H9 (cell line): ENCODE measurements around the gene TATDN2. TPM values are rescaled to one million over a fixed set of nuclear protein-coding genes. Genes with fewer than 3 reads are reported as not detected.

Experiments used
- DNase-seq: peaks from one replicate; pipeline ENCODE4 v3.0.0-alpha.2; 2017
- H2AFZ ChIP-seq: one replicate; pipeline ENCODE4 v1.6.1; 2013; ENCODE audit warnings: mild to moderate bottlenecking, low read length, control low read depth, moderate library complexity
- H2AK5ac ChIP-seq: 2 replicates; pipeline ENCODE4 v1.6.1; 2013; ENCODE audit warnings: low read length, control low read depth, mixed read lengths; ENCODE audit not compliant: insufficient read length
- H2BK120ac ChIP-seq: one replicate; pipeline ENCODE4 v1.6.1; 2013; ENCODE audit warnings: low read depth, mild to moderate bottlenecking, low read length, control low read depth, inconsistent platforms; ENCODE audit not compliant: poor library complexity, severe bottlenecking
- H2BK12ac ChIP-seq: 2 replicates; pipeline ENCODE4 v1.6.1; 2013; ENCODE audit warnings: low read length, control low read depth, mixed read lengths, low read depth; ENCODE audit not compliant: insufficient read length
- H2BK15ac ChIP-seq: 2 replicates; pipeline ENCODE4 v1.6.1; 2013; ENCODE audit warnings: low read depth, low read length, control low read depth
- H2BK20ac ChIP-seq: one replicate; pipeline ENCODE4 v1.6.1; 2013; ENCODE audit warnings: low read depth, mild to moderate bottlenecking, low read length, control low read depth, inconsistent platforms; ENCODE audit not compliant: poor library complexity, severe bottlenecking
- H2BK5ac ChIP-seq: 2 replicates; pipeline ENCODE4 v1.6.1; 2013; ENCODE audit warnings: low read length, control low read depth, mixed read lengths; ENCODE audit not compliant: insufficient read length
- H3K14ac ChIP-seq: 2 replicates; pipeline ENCODE4 v1.6.1; 2013; ENCODE audit warnings: low read length, control low read depth; ENCODE audit not compliant: insufficient read depth
- H3K18ac ChIP-seq: 2 replicates; pipeline ENCODE4 v1.6.1; 2013; ENCODE audit warnings: low read depth, mild to moderate bottlenecking, mixed read lengths, low read length, control low read depth; ENCODE audit not compliant: insufficient read length
- H3K23ac ChIP-seq: 2 replicates; pipeline ENCODE4 v1.6.1; 2013; ENCODE audit warnings: low read length, control low read depth, mixed read lengths, low read depth; ENCODE audit not compliant: insufficient read length
- H3K23me2 ChIP-seq: 2 replicates; pipeline ENCODE4 v1.6.1; 2013; ENCODE audit warnings: low read depth, mild to moderate bottlenecking, mixed read lengths, low read length, control low read depth; ENCODE audit not compliant: insufficient read length, poor library complexity, severe bottlenecking
- H3K27ac ChIP-seq: 2 replicates; pipeline ENCODE4 v1.5.1; 2013; ENCODE audit warnings: low read length, control low read depth, mixed read lengths, low read depth; ENCODE audit not compliant: insufficient read length
- H3K27me3 ChIP-seq: 2 replicates; pipeline ENCODE4 v1.6.1; 2013; ENCODE audit warnings: low read length, control low read depth, inconsistent platforms; ENCODE audit not compliant: insufficient read depth
- H3K4ac ChIP-seq: 2 replicates; pipeline ENCODE4 v1.6.1; 2013; ENCODE audit warnings: low read depth, mild to moderate bottlenecking, control low read depth, inconsistent platforms, low read length, moderate library complexity
- H3K4me1 ChIP-seq: 2 replicates; pipeline ENCODE4 v1.6.1; 2013; ENCODE audit warnings: low read length, control low read depth, inconsistent platforms; ENCODE audit not compliant: insufficient read depth
- H3K4me2 ChIP-seq: 2 replicates; pipeline ENCODE4 v1.6.1; 2013; ENCODE audit warnings: low read length, control low read depth, mixed read lengths; ENCODE audit not compliant: insufficient read length, insufficient read depth
- H3K56ac ChIP-seq: 2 replicates; pipeline ENCODE4 v1.6.1; 2013; ENCODE audit warnings: low read depth, mild to moderate bottlenecking, mixed read lengths, low read length, control low read depth; ENCODE audit not compliant: insufficient read length
- H3K79me1 ChIP-seq: 2 replicates; pipeline ENCODE4 v1.6.1; 2013; ENCODE audit warnings: low read depth, mild to moderate bottlenecking, moderate library complexity, low read length, control low read depth, inconsistent platforms; ENCODE audit not compliant: insufficient read depth, poor library complexity, severe bottlenecking
- H3K79me2 ChIP-seq: 2 replicates; pipeline ENCODE4 v1.6.1; 2013; ENCODE audit warnings: low read length, control low read depth, inconsistent platforms; ENCODE audit not compliant: insufficient read depth
- H3K9ac ChIP-seq: 2 replicates; pipeline ENCODE4 v1.6.1; 2013; ENCODE audit warnings: low read length, control low read depth, mixed read lengths; ENCODE audit not compliant: insufficient read length; ENCODE audit errors: extremely low read depth
- H3K9me3 ChIP-seq: one replicate; pipeline ENCODE4 v1.6.1; 2013; ENCODE audit warnings: low read depth, low read length, inconsistent platforms; ENCODE audit not compliant: control insufficient read depth
- H3T11ph ChIP-seq: one replicate; pipeline ENCODE4 v1.6.1; 2013; ENCODE audit warnings: mild to moderate bottlenecking, low read length, control low read depth, inconsistent platforms
- H4K20me1 ChIP-seq: one replicate; pipeline ENCODE4 v1.6.1; 2013; ENCODE audit not compliant: control insufficient read depth, insufficient read length, insufficient read depth
- H4K5ac ChIP-seq: 2 replicates; pipeline ENCODE4 v1.6.1; 2013; ENCODE audit warnings: low read depth, mild to moderate bottlenecking, mixed read lengths, low read length, control low read depth; ENCODE audit not compliant: insufficient read length
- H4K8ac ChIP-seq: replicated peaks from 2 replicates; pipeline ENCODE4 v1.6.1; 2013; ENCODE audit warnings: low read length, control low read depth, mixed read lengths, low read depth; ENCODE audit not compliant: insufficient read length
- H4K91ac ChIP-seq: 2 replicates; pipeline ENCODE4 v1.6.1; 2013; ENCODE audit warnings: low read depth, mild to moderate bottlenecking, moderate library complexity, mixed read lengths, low read length, control low read depth; ENCODE audit not compliant: insufficient read length
- H3K27ac Mint-ChIP-seq, 3 experiments: 2 replicates in 2 of 3; 3 replicates in 1 of 3; pipeline ENCODE4 v1.8.0; 2020 to 2021; ENCODE audit warnings: mixed read lengths in 3 of 3, mild to moderate bottlenecking in 1 of 3, moderate library complexity in 1 of 3
- H3K27me3 Mint-ChIP-seq: 2 replicates; pipeline ENCODE4 v1.8.0; 2021; ENCODE audit warnings: low read depth, mild to moderate bottlenecking, moderate library complexity, mixed read lengths
- H3K36me3 Mint-ChIP-seq, 3 experiments: 2 replicates in 2 of 3; 3 replicates in 1 of 3; pipeline ENCODE4 v1.8.0; 2020 to 2021; ENCODE audit warnings: low read depth in 3 of 3, mixed read lengths in 3 of 3; ENCODE audit not compliant: insufficient read depth in 1 of 3
- H3K4me1 Mint-ChIP-seq, 2 experiments: 2 replicates each; pipeline ENCODE4 v1.8.0; 2020; ENCODE audit warnings: mixed read lengths in 2 of 2
- H3K4me3 Mint-ChIP-seq, 2 experiments: 2 replicates in 1 of 2; 3 replicates in 1 of 2; pipeline ENCODE4 v1.8.0; 2020 to 2021; ENCODE audit warnings: mild to moderate bottlenecking in 2 of 2, mixed read lengths in 2 of 2, moderate library complexity in 1 of 2
- H3K9me3 Mint-ChIP-seq, 2 experiments: 2 replicates in 1 of 2; 3 replicates in 1 of 2; pipeline ENCODE4 v1.8.0; 2020; ENCODE audit warnings: mild to moderate bottlenecking in 2 of 2, mixed read lengths in 2 of 2, moderate library complexity in 1 of 2
- WGBS: extraction: QIAGEN DNeasy Blood & Tissue Kit; methylation state at CpG from one replicate; pipeline ENCODE4 v1.1.7; 2013; ENCODE audit warnings: missing lambda C conversion rate, low lambda C conversion rate, mixed read lengths; ENCODE audit not compliant: insufficient read length; ENCODE audit errors: extremely low coverage; 5-methylcytosine and 5-hydroxymethylcytosine counted together
- total RNA-seq: library from RNA; stranded (reverse); gene quantifications from 2 replicates; pipeline ENCODE4 v1.2.1, GENCODE V29; 2021
- TF ChIP-seq, protein P1 (sequence below): fragments of 200-600 bp; sonication (generic); conservative IDR thresholded peaks from 3 replicates; pipeline ENCODE4 v1.8.0; 2021; ENCODE audit warnings: antibody characterized with exemption, mild to moderate bottlenecking

The TATDN2 gene
- total RNA-seq, 1 experiment from 2014 or later: 34.4 TPM

GRCh38 chr3:10240799-10241198 lies 7.5 kb upstream of the TATDN2 start:
- Mint-ChIP-seq H3K27ac (no peak overlapping the region), H3K4me3 (no peak overlapping the region), H3K27me3 (peaks cover 6% of the 10 kb centered on the region), H3K36me3 (peaks cover 8 to 30% (median 10%) of the 10 kb centered on the region in 3 experiments), H3K9me3 (peaks cover 17 to 22% of the 10 kb centered on the region in 2 experiments), H3K4me1 (peaks cover 14 to 17% of the 10 kb centered on the region in 2 experiments)
- H2BK5ac ChIP-seq: no peak overlapping the region
- TF ChIP-seq, protein P1, sequence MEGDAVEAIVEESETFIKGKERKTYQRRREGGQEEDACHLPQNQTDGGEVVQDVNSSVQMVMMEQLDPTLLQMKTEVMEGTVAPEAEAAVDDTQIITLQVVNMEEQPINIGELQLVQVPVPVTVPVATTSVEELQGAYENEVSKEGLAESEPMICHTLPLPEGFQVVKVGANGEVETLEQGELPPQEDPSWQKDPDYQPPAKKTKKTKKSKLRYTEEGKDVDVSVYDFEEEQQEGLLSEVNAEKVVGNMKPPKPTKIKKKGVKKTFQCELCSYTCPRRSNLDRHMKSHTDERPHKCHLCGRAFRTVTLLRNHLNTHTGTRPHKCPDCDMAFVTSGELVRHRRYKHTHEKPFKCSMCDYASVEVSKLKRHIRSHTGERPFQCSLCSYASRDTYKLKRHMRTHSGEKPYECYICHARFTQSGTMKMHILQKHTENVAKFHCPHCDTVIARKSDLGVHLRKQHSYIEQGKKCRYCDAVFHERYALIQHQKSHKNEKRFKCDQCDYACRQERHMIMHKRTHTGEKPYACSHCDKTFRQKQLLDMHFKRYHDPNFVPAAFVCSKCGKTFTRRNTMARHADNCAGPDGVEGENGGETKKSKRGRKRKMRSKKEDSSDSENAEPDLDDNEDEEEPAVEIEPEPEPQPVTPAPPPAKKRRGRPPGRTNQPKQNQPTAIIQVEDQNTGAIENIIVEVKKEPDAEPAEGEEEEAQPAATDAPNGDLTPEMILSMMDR: no peak
- H3K56ac ChIP-seq: no peak overlapping the region
- H4K91ac ChIP-seq: no peak overlapping the region
- no peaks in the 10 kb centered on the region for H3K27me3 ChIP-seq
- no peak overlapping the region for H3K23ac ChIP-seq
- no peak overlapping the region for H2BK15ac ChIP-seq
- H3K9me3 ChIP-seq: no peaks in the 10 kb centered on the region
- H4K8ac ChIP-seq: no peak overlapping the region
- H3K79me1 ChIP-seq: no peaks in the 10 kb centered on the region
- H2AK5ac ChIP-seq: no peak overlapping the region
- H3K9ac ChIP-seq: no peak overlapping the region
- H2BK12ac ChIP-seq: no peak overlapping the region
- no CpG with 5 or more reads among the region's 6 CpGs for WGBS
- no peak overlapping the region for H3K27ac ChIP-seq
- no peak overlapping the region for H2BK120ac ChIP-seq
- H3K4me2 ChIP-seq: no peak overlapping the region
- no peak overlapping the region for H3K18ac ChIP-seq
- no peak overlapping the region for H4K5ac ChIP-seq
- H3K4me1 ChIP-seq: no peaks in the 10 kb centered on the region
- no peak for DNase-seq
- H3K23me2 ChIP-seq: no peaks in the 10 kb centered on the region
- H3K79me2 ChIP-seq: no peaks in the 10 kb centered on the region
- H2BK20ac ChIP-seq: no peak overlapping the region
- no peaks in the 10 kb centered on the region for H4K20me1 ChIP-seq
- H2AFZ ChIP-seq: no peak overlapping the region
- H3K14ac ChIP-seq: no peak overlapping the region
- H3T11ph ChIP-seq: no peak overlapping the region
- no peak overlapping the region for H3K4ac ChIP-seq
